ENCODE measurements around the gene ZC3H18.

Gene ZC3H18

GRCh38 chr16:88561485-88562359, 8.5 kb upstream of the ZC3H18 start:
- peak overlapping the region; percentile 20 for H3K23ac ChIP-seq (ENCODE audit: low read depth, low read length, poor library complexity)
- no peak overlapping the region for H3K27ac ChIP-seq (replicated peaks; ENCODE audit: low read length)
- no peak overlapping the region for H3K14ac ChIP-seq (ENCODE audit: low read length)
- H2BK15ac ChIP-seq (ENCODE audit: low read length) = no peak overlapping the region
- H3K79me1 ChIP-seq (ENCODE audit: low read depth, low read length) = no peaks in the 10 kb centered on the region
- H3K9ac ChIP-seq (ENCODE audit: low read depth, low read length, poor library complexity) = no peak overlapping the region
- H3K18ac ChIP-seq (ENCODE audit: low read length) = peak overlapping the region; percentile 17
- DNase-seq (ENCODE audit: low spot score) = peak; percentile 56
- peaks cover 0 to 3% of the 10 kb centered on the region in 2 donors for H3K9me3 ChIP-seq (replicated peaks in 1 of 2; ENCODE audit: control insufficient read depth in 2 of 2, insufficient read depth in 1 of 2, low read depth in 1 of 2, low read length in 2 of 2)
- H4K8ac ChIP-seq (ENCODE audit: low read depth, low read length) = no peak overlapping the region
- no peak overlapping the region for H2BK120ac ChIP-seq (ENCODE audit: low read depth, low read length)
- peak overlapping the region; percentile 63 for H2AK5ac ChIP-seq (ENCODE audit: low read depth, low read length)
- H3K4ac ChIP-seq (ENCODE audit: low read length) = no peak overlapping the region
- peaks cover 1 to 2% of the 10 kb centered on the region in 2 donors for H3K4me1 ChIP-seq (ENCODE audit: control insufficient read depth in 2 of 2, insufficient read depth in 1 of 2, low read depth in 1 of 2, low read length in 2 of 2)
- H4K91ac ChIP-seq (ENCODE audit: low read depth, low read length, poor library complexity) = no peak overlapping the region
- H3K4me3 ChIP-seq (ENCODE audit: low read length in 2 of 2) = no peak overlapping the region
- H3K27me3 ChIP-seq (ENCODE audit: control insufficient read depth in 3 of 3, insufficient read depth in 3 of 3, low read depth in 1 of 3, low read length in 3 of 3) = no peaks in the 10 kb centered on the region
- no peak overlapping the region for H2BK12ac ChIP-seq (ENCODE audit: low read length)
- no CpG with 5 or more reads among the region's 24 CpGs for WGBS, 2 donors (ENCODE audit: extremely low coverage in 2 of 2, insufficient read length in 2 of 2, insufficient replicate concordance in 1 of 2)
- H3K4me2 ChIP-seq (ENCODE audit: insufficient read depth, low read length, poor library complexity, severe bottlenecking) = peak overlapping the region; percentile 25
- no peak overlapping the region for H2BK5ac ChIP-seq (ENCODE audit: low read length)
- H2AFZ ChIP-seq (ENCODE audit: low read length) = peak overlapping the region; percentile 83
- H3K36me3 ChIP-seq (replicated peaks in 1 of 2; ENCODE audit: control insufficient read depth in 2 of 2, insufficient read depth in 2 of 2, low read length in 2 of 2) = no peaks in the 10 kb centered on the region

GRCh38 chr16:88566158-88566557, 4.0 kb upstream of the ZC3H18 start:
- Histone ChIP-seq H3K14ac (ENCODE audit: low read length) (no peak overlapping the region), H2BK15ac (ENCODE audit: low read length) (no peak overlapping the region), H3K4me1 (ENCODE audit: control insufficient read depth in 2 of 2, insufficient read depth in 1 of 2, low read depth in 1 of 2, low read length in 2 of 2) (peaks cover 1 to 6% of the 10 kb centered on the region in 2 donors), H2AK5ac (ENCODE audit: low read depth, low read length) (no peak overlapping the region), H4K8ac (ENCODE audit: low read depth, low read length) (no peak overlapping the region), H3K23ac (ENCODE audit: low read depth, low read length, poor library complexity) (no peak overlapping the region), H3K9ac (ENCODE audit: low read depth, low read length, poor library complexity) (no peak overlapping the region), H2BK120ac (ENCODE audit: low read depth, low read length) (no peak overlapping the region), H3K36me3 (replicated peaks in 1 of 2; ENCODE audit: control insufficient read depth in 2 of 2, insufficient read depth in 2 of 2, low read length in 2 of 2) (no peaks in the 10 kb centered on the region), H2AFZ (ENCODE audit: low read length) (no peak overlapping the region), H3K27me3 (ENCODE audit: control insufficient read depth in 3 of 3, insufficient read depth in 3 of 3, low read depth in 1 of 3, low read length in 3 of 3) (no peaks in the 10 kb centered on the region), H4K91ac (ENCODE audit: low read depth, low read length, poor library complexity) (no peak overlapping the region), H3K79me1 (ENCODE audit: low read depth, low read length) (peaks cover 11% of the 10 kb centered on the region), H3K18ac (ENCODE audit: low read length) (no peak overlapping the region), H3K4ac (ENCODE audit: low read length) (no peak overlapping the region), H3K4me2 (ENCODE audit: insufficient read depth, low read length, poor library complexity, severe bottlenecking) (no peak overlapping the region), H3K4me3 (ENCODE audit: low read length in 2 of 2) (no peak overlapping the region), H3K27ac (replicated peaks; ENCODE audit: low read length) (no peak overlapping the region), H2BK12ac (ENCODE audit: low read length) (no peak overlapping the region), H3K9me3 (replicated peaks in 1 of 2; ENCODE audit: control insufficient read depth in 2 of 2, insufficient read depth in 1 of 2, low read depth in 1 of 2, low read length in 2 of 2) (peaks cover 0 to 3% of the 10 kb centered on the region in 2 donors), H2BK5ac (ENCODE audit: low read length) (no peak overlapping the region)
- peak; percentile 33 for DNase-seq (ENCODE audit: low spot score)
- no CpG with 5 or more reads among the region's 6 CpGs for WGBS, 2 donors (ENCODE audit: extremely low coverage in 2 of 2, insufficient read length in 2 of 2, insufficient replicate concordance in 1 of 2)

- H3K4ac ChIP-seq (ENCODE audit: low read length) = no peak overlapping the region
- H2BK120ac ChIP-seq (ENCODE audit: low read depth, low read length) = no peak overlapping the region
- peaks cover 14% of the 10 kb centered on the region for H3K79me1 ChIP-seq (ENCODE audit: low read depth, low read length)
- no peak overlapping the region for H2BK5ac ChIP-seq (ENCODE audit: low read length)
- peaks cover 5 to 9% of the 10 kb centered on the region in 2 donors for H3K4me1 ChIP-seq (ENCODE audit: control insufficient read depth in 2 of 2, insufficient read depth in 1 of 2, low read depth in 1 of 2, low read length in 2 of 2)
- H3K9ac ChIP-seq (ENCODE audit: low read depth, low read length, poor library complexity) = peak overlapping the region; percentile 88
- no peak overlapping the region for H3K27ac ChIP-seq (replicated peaks; ENCODE audit: low read length)
- H2AFZ ChIP-seq (ENCODE audit: low read length) = no peak overlapping the region
- no peak overlapping the region for H4K91ac ChIP-seq (ENCODE audit: low read depth, low read length, poor library complexity)
- H3K18ac ChIP-seq (ENCODE audit: low read length) = no peak overlapping the region
- H3K23ac ChIP-seq (ENCODE audit: low read depth, low read length, poor library complexity) = no peak overlapping the region
- H2BK12ac ChIP-seq (ENCODE audit: low read length) = no peak overlapping the region
- peaks cover 9 to 25% of the 10 kb centered on the region in 2 donors for H3K36me3 ChIP-seq (replicated peaks in 1 of 2; ENCODE audit: control insufficient read depth in 2 of 2, insufficient read depth in 2 of 2, low read length in 2 of 2)
- peaks cover 0 to 3% of the 10 kb centered on the region in 2 donors for H3K9me3 ChIP-seq (replicated peaks in 1 of 2; ENCODE audit: control insufficient read depth in 2 of 2, insufficient read depth in 1 of 2, low read depth in 1 of 2, low read length in 2 of 2)
- H3K14ac ChIP-seq (ENCODE audit: low read length) = no peak overlapping the region
- H2BK15ac ChIP-seq (ENCODE audit: low read length) = no peak overlapping the region
- no CpG with 5 or more reads among the region's 18 CpGs for WGBS, 2 donors (ENCODE audit: extremely low coverage in 2 of 2, insufficient read length in 2 of 2, insufficient replicate concordance in 1 of 2)
- H3K4me3 ChIP-seq (ENCODE audit: low read length in 2 of 2) = peak overlapping the region; percentile 94 to 98
- H3K27me3 ChIP-seq (ENCODE audit: control insufficient read depth in 3 of 3, insufficient read depth in 3 of 3, low read depth in 1 of 3, low read length in 3 of 3) = no peaks in the 10 kb centered on the region
- no peak for DNase-seq (ENCODE audit: low spot score)
- no peak overlapping the region for H4K8ac ChIP-seq (ENCODE audit: low read depth, low read length)
- H2AK5ac ChIP-seq (ENCODE audit: low read depth, low read length) = no peak overlapping the region
- H3K4me2 ChIP-seq (ENCODE audit: insufficient read depth, low read length, poor library complexity, severe bottlenecking) = peak overlapping the region; percentile 97
Measured at GRCh38 chr16:88568710-88569613, 1.2 kb upstream of the ZC3H18 start.

GRCh38 chr16:88569614-88569984, 604 bp upstream of the ZC3H18 start:
- no peak overlapping the region for H4K91ac ChIP-seq (ENCODE audit: low read depth, low read length, poor library complexity)
- peaks cover 9 to 30% of the 10 kb centered on the region in 2 donors for H3K36me3 ChIP-seq (replicated peaks in 1 of 2; ENCODE audit: control insufficient read depth in 2 of 2, insufficient read depth in 2 of 2, low read length in 2 of 2)
- no peak overlapping the region for H2BK12ac ChIP-seq (ENCODE audit: low read length)
- H4K8ac ChIP-seq (ENCODE audit: low read depth, low read length) = no peak overlapping the region
- H3K18ac ChIP-seq (ENCODE audit: low read length) = peak overlapping the region; percentile 88
- WGBS, 2 donors (ENCODE audit: extremely low coverage in 2 of 2, insufficient read length in 2 of 2, insufficient replicate concordance in 1 of 2) = no CpG with 5 or more reads among the region's 28 CpGs
- H3K27ac ChIP-seq (replicated peaks; ENCODE audit: low read length) = no peak overlapping the region
- H3K4me3 ChIP-seq (ENCODE audit: low read length in 2 of 2) = peak overlapping the region; percentile 94 to 98
- peak overlapping the region; percentile 97 for H3K4me2 ChIP-seq (ENCODE audit: insufficient read depth, low read length, poor library complexity, severe bottlenecking)
- peaks cover 5 to 9% of the 10 kb centered on the region in 2 donors for H3K4me1 ChIP-seq (ENCODE audit: control insufficient read depth in 2 of 2, insufficient read depth in 1 of 2, low read depth in 1 of 2, low read length in 2 of 2)
- no peaks in the 10 kb centered on the region for H3K27me3 ChIP-seq (ENCODE audit: control insufficient read depth in 3 of 3, insufficient read depth in 3 of 3, low read depth in 1 of 3, low read length in 3 of 3)
- no peak overlapping the region for H2BK15ac ChIP-seq (ENCODE audit: low read length)
- H2AFZ ChIP-seq (ENCODE audit: low read length) = peak overlapping the region; percentile 84
- H3K9ac ChIP-seq (ENCODE audit: low read depth, low read length, poor library complexity) = peak overlapping the region; percentile 88
- H3K79me1 ChIP-seq (ENCODE audit: low read depth, low read length) = peaks cover 14% of the 10 kb centered on the region
- H2BK5ac ChIP-seq (ENCODE audit: low read length) = no peak overlapping the region
- H3K23ac ChIP-seq (ENCODE audit: low read depth, low read length, poor library complexity) = peak overlapping the region; percentile 98
- no peak overlapping the region for H3K14ac ChIP-seq (ENCODE audit: low read length)
- peaks cover 0 to 3% of the 10 kb centered on the region in 2 donors for H3K9me3 ChIP-seq (replicated peaks in 1 of 2; ENCODE audit: control insufficient read depth in 2 of 2, insufficient read depth in 1 of 2, low read depth in 1 of 2, low read length in 2 of 2)
- DNase-seq (ENCODE audit: low spot score) = no peak
- no peak overlapping the region for H2AK5ac ChIP-seq (ENCODE audit: low read depth, low read length)
- no peak overlapping the region for H3K4ac ChIP-seq (ENCODE audit: low read length)
- no peak overlapping the region for H2BK120ac ChIP-seq (ENCODE audit: low read depth, low read length)

Data from neuronal stem cell (in vitro differentiated cells).